ENCODE results near the gene PLCZ1. TPM values are rescaled to one million over a fixed set of nuclear protein-coding genes. Genes with fewer than 3 reads are reported as not detected.
A peak's percentile ranks its signal among the peaks of the same experiment; 100 is the strongest.

The PLCZ1 gene
- total and polyA plus RNA-seq, 2 donors (not counting 1 experiment from before 2014, with no cell fraction given): not detected

- no peak for DNase-seq (ENCODE audit: low read depth in 2 of 2)
- Histone ChIP-seq H4K20me1 (ENCODE audit: control insufficient read depth, extremely low read depth, insufficient read depth, low read length) (no peaks in the 10 kb centered on the region), H3K4me3 (replicated peaks in 1 of 4; ENCODE audit: control extremely low read depth in 1 of 4, insufficient read depth in 1 of 4, low read depth in 3 of 4, low read length in 4 of 4) (no peak overlapping the region), H3K9me3 (ENCODE audit: control insufficient read depth, insufficient read depth, low read depth, low read length) (no peaks in the 10 kb centered on the region), H3K36me3 (ENCODE audit: control insufficient read depth, insufficient read depth, low read length) (no peaks in the 10 kb centered on the region), H3K79me2 (ENCODE audit: control insufficient read depth, insufficient read depth, low read length) (no peaks in the 10 kb centered on the region), H3K27me3 (ENCODE audit: control insufficient read depth, insufficient read depth, low read length) (no peaks in the 10 kb centered on the region), H2AFZ (ENCODE audit: low read length) (no peak overlapping the region), H3K4me2 (ENCODE audit: extremely low read depth, insufficient read depth, low read length) (no peak overlapping the region), H3K27ac (ENCODE audit: insufficient read depth, low read length) (no peak overlapping the region), H3K9ac (ENCODE audit: insufficient read depth, low read length) (no peak overlapping the region), H3K4me1 (ENCODE audit: control insufficient read depth, extremely low read depth, insufficient read depth, low read length) (peaks cover 5% of the 10 kb centered on the region)
- no peak for TF ChIP-seq EZH2 (IDR thresholded peaks at IDR 0.05; ENCODE audit: low read length, missing control alignments)
- TF ChIP-seq CTCF (conservative IDR thresholded peaks at IDR 0.05 in 1 of 2, IDR thresholded peaks at IDR 0.05 in 1 of 2; ENCODE audit: low read depth in 1 of 2, low read length in 2 of 2): no peak
These were observed 17.5 kb upstream of the PLCZ1 start for GRCh38 chr12:18755341-18755740.

- DNase-seq (ENCODE audit: low read depth in 2 of 2): no peak
- H3K36me3 ChIP-seq (ENCODE audit: control insufficient read depth, insufficient read depth, low read length): no peaks in the 10 kb centered on the region
- no peak overlapping the region for H3K4me2 ChIP-seq (ENCODE audit: extremely low read depth, insufficient read depth, low read length)
- H3K9me3 ChIP-seq (ENCODE audit: control insufficient read depth, insufficient read depth, low read depth, low read length): no peaks in the 10 kb centered on the region
- no peaks in the 10 kb centered on the region for H4K20me1 ChIP-seq (ENCODE audit: control insufficient read depth, extremely low read depth, insufficient read depth, low read length)
- no peaks in the 10 kb centered on the region for H3K27me3 ChIP-seq (ENCODE audit: control insufficient read depth, insufficient read depth, low read length)
- H3K9ac ChIP-seq (ENCODE audit: insufficient read depth, low read length): no peak overlapping the region
- TF ChIP-seq EZH2 (IDR thresholded peaks at IDR 0.05; ENCODE audit: low read length, missing control alignments): no peak
- no peak for TF ChIP-seq CTCF (conservative IDR thresholded peaks at IDR 0.05 in 1 of 2, IDR thresholded peaks at IDR 0.05 in 1 of 2; ENCODE audit: low read depth in 1 of 2, low read length in 2 of 2)
- H3K27ac ChIP-seq (ENCODE audit: insufficient read depth, low read length): no peak overlapping the region
- H2AFZ ChIP-seq (ENCODE audit: low read length): no peak overlapping the region
- H3K4me1 ChIP-seq (ENCODE audit: control insufficient read depth, extremely low read depth, insufficient read depth, low read length): peaks cover 5% of the 10 kb centered on the region
- no peak overlapping the region for H3K4me3 ChIP-seq (replicated peaks in 1 of 4; ENCODE audit: control extremely low read depth in 1 of 4, insufficient read depth in 1 of 4, low read depth in 3 of 4, low read length in 4 of 4)
- H3K79me2 ChIP-seq (ENCODE audit: control insufficient read depth, insufficient read depth, low read length): no peaks in the 10 kb centered on the region
These were observed 16.4 kb upstream of the PLCZ1 start for GRCh38 chr12:18754124-18754707.

- DNase-seq (ENCODE audit: low read depth in 2 of 2): peak; percentile 8 to 44
- Histone ChIP-seq H3K27me3 (ENCODE audit: control insufficient read depth, insufficient read depth, low read length) (no peaks in the 10 kb centered on the region), H2AFZ (ENCODE audit: low read length) (no peak overlapping the region), H3K79me2 (ENCODE audit: control insufficient read depth, insufficient read depth, low read length) (no peaks in the 10 kb centered on the region), H3K9me3 (ENCODE audit: control insufficient read depth, insufficient read depth, low read depth, low read length) (no peaks in the 10 kb centered on the region), H3K9ac (ENCODE audit: insufficient read depth, low read length) (no peak overlapping the region), H3K4me2 (ENCODE audit: extremely low read depth, insufficient read depth, low read length) (no peak overlapping the region), H3K4me1 (ENCODE audit: control insufficient read depth, extremely low read depth, insufficient read depth, low read length) (peaks cover 7% of the 10 kb centered on the region), H4K20me1 (ENCODE audit: control insufficient read depth, extremely low read depth, insufficient read depth, low read length) (no peaks in the 10 kb centered on the region), H3K36me3 (ENCODE audit: control insufficient read depth, insufficient read depth, low read length) (no peaks in the 10 kb centered on the region), H3K4me3 (replicated peaks in 1 of 4; ENCODE audit: control extremely low read depth in 1 of 4, insufficient read depth in 1 of 4, low read depth in 3 of 4, low read length in 4 of 4) (no peak overlapping the region), H3K27ac (ENCODE audit: insufficient read depth, low read length) (peak overlapping the region; percentile 33)
- TF ChIP-seq EZH2 (IDR thresholded peaks at IDR 0.05; ENCODE audit: low read length, missing control alignments) (no peak), CTCF (conservative IDR thresholded peaks at IDR 0.05 in 1 of 2, IDR thresholded peaks at IDR 0.05 in 1 of 2; ENCODE audit: low read depth in 1 of 2, low read length in 2 of 2) (no peak)
These were observed 15.8 kb upstream of the PLCZ1 start for GRCh38 chr12:18753481-18754123.

Measured in fibroblast of lung (primary cell).